Keratinocyte (primary cell): Measurements from ENCODE around the gene PTPRD.

Source experiments
- CTCF ChIP-seq, 3 experiments: IDR thresholded peaks in 1 of 3; conservative IDR thresholded peaks in 1 of 3; optimal IDR thresholded peaks in 1 of 3; 2 replicates in 2 of 3; 3 replicates in 1 of 3; pipeline versions ENCODE3 to v1.5.1; 2011; ENCODE audit warnings: low read length in 3 of 3, mild to moderate bottlenecking in 3 of 3, moderate library complexity in 2 of 3, control low read depth in 1 of 3, inconsistent platforms in 1 of 3; ENCODE audit not compliant: insufficient read depth in 2 of 3; ENCODE audit errors: extremely low read depth in 1 of 3
- EZH2 ChIP-seq: IDR thresholded peaks from one replicate; pipeline ENCODE4 v1.6.1; 2012; ENCODE audit warnings: inconsistent platforms, mild to moderate bottlenecking, low read length, moderate library complexity

DNA sequence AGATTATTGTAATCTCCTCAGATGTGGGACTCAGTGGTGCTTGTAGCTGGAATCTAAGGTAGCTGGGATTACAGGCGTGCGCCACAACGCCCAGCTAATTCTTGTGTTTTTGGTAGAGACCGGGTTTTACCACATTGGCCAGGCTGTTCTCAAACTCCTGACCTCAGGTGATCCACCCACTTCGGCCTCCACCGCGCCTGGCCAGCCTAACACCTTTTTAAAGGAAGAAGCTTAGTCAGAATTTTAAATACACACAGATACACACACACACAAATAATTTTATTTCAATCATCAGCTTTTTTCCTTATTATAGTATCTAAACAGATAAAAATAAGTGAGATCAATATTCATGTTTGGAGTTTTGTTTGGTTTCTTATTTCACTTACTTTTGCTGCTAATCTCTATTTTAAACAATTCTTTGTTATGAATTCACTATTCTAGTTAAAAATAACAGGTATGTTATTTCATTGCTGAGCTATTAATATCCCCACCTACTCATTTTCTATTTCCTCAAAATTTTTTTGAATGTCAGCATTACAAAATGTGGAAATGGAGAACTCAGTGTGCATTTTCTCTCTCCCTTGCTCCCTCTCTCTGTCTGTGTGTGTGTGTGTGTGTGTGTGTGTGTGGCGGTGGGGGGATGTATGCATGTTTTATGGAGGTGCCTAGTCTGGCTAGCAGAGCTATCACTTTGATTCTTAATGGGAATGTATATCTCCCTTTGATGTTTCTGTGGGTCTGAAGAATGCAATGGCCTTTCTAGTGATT, 1852.6 kb downstream of the PTPRD start:
- no peak for TF ChIP-seq CTCF (optimal IDR thresholded peaks at IDR 0.05 in 1 of 3, IDR thresholded peaks at IDR 0.05 in 1 of 3, conservative IDR thresholded peaks at IDR 0.05 in 1 of 3; ENCODE audit: extremely low read depth in 1 of 3, insufficient read depth in 2 of 3, low read length in 3 of 3)
- TF ChIP-seq EZH2 = no peak
